Mammary epithelial cell (primary cell): ENCODE measurements around the gene PCCA.

Experiments
- CTCF ChIP-seq, 2 donors: IDR thresholded peaks in 1 of 2; conservative IDR thresholded peaks in 1 of 2; 2 replicates each; pipeline ENCODE4 v1.5.1; 2011 to 2012; ENCODE audit warnings: inconsistent platforms in 2 of 2, low read length in 2 of 2, mild to moderate bottlenecking in 2 of 2, control low read depth in 1 of 2, low read depth in 1 of 2; ENCODE audit not compliant: insufficient read depth in 1 of 2; ENCODE audit errors: extremely low read depth in 1 of 2
- EZH2 ChIP-seq: IDR thresholded peaks from 2 replicates; pipeline ENCODE4 v1.6.1; 2012; ENCODE audit warnings: low read length, inconsistent platforms, borderline replicate concordance

GRCh38 chr13:100280681-100281080, 191.8 kb downstream of the PCCA start:
- TF ChIP-seq CTCF (conservative IDR thresholded peaks at IDR 0.05 in 1 of 2, IDR thresholded peaks at IDR 0.05 in 1 of 2; ENCODE audit: extremely low read depth in 1 of 2, insufficient read depth in 1 of 2, low read depth in 1 of 2, low read length in 2 of 2) (no peak), EZH2 (no peak)
